ENCODE measurements around the gene CC2D2A. TPM values are rescaled to one million over a fixed set of nuclear protein-coding genes. Genes with fewer than 3 reads are reported as not detected.
A peak's percentile ranks its signal among the peaks of the same experiment; 100 is the strongest.

CC2D2A gene
- total RNA-seq, 4 donors from 2014 or later: 5.6 to 36.7 (median 9.6) TPM

DNA sequence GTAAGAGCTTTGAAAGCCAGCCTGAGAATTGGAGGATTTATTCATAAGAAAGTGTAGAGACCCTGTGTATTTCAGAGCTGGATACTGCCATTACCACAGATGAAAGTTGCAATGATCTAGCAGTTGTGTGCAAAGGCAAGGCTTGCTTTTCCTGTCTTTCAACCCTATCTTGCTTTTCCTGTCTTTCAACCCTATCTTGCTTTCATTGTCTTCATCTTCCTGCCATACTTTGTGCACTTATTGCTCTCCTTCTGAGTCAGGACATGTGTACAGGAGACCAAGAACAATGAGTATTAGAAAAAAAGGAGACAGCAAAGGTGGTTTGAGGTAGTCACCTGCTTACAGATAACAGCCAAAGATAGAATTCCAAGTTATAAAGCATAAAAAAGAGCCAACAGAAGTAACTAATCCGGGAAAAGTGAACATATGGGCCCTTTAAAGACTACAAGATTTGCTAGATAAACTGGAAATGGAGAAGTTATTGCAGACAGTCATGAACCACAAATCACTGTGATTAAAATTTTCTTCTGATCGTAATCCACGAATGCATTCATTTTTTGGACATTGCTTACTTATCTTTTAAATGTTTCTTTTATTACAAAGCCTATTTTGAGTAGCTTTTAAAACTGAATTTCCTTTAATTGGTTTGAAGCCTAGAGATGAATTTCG, 24.7 kb upstream of the CC2D2A start:
- 44 to 57% methylated on average over 4 of the region's 4 CpGs for WGBS, 2 donors (ENCODE audit: low coverage in 1 of 2)
- no peak overlapping the region for H3K27ac ChIP-seq

DNA sequence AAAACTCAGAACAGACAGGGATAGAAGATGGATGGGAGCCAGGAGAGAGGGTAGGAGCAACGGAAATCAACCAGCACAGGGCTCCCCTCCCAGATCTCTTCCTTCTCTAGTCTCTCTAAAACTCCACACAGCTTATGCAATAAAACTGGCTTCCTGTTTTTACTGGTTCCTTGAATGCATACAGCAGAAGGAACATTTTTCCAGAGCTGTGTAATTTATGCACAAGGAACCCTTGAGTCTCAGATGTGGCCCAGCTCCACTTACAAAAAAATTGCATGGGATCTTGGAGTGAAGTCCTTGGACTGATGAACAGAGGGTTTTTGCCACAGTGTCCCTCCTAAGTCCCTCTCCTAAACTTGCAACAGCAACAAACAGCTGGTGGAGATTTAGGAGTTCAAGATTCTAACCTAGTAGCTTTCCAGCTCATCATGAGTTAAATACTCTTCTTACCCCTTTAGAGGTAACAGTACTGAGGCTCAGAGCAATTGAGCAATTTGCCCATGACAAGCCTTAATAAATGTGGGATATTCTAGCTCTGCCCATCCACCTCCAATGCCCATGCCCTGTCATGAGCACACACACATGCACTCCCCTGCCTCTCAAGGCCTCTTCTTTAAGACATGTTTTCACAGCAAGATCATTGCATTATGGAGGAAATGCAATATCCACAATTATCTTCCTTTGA, 18.4 kb upstream of the CC2D2A start:
- H3K4me1 ChIP-seq: peaks cover 0 to 13% (median 7%) of the 10 kb centered on the region in 4 donors
- H3K27ac ChIP-seq: peak overlapping the region; percentile 61 to 80 (median 64)
- no peaks in the 10 kb centered on the region for H3K9me3 ChIP-seq
- H3K27me3 ChIP-seq: no peaks in the 10 kb centered on the region
- DNase-seq: no peak
- in situ Hi-C loops (cut with MboI; ENCODE audit: low pct_ligation_motif_present in 1 of 4, low pct_unique_long_range_greater_than_20kb in 1 of 4, low sequenced_read_pairs in 3 of 4) (loop anchor here in 3 of 4 donors (10.0 to 25.0 kb wide), 2 partner anchors 217 to 439 kb away; partner anchors contain the start of gene CPEB2 (in 1 of the 3)), intact Hi-C loops (cut with DNase I; ENCODE audit: low total_unique reads) (no loop called here)
- H3K4me3 ChIP-seq: no peak overlapping the region
- TF ChIP-seq, protein P1, sequence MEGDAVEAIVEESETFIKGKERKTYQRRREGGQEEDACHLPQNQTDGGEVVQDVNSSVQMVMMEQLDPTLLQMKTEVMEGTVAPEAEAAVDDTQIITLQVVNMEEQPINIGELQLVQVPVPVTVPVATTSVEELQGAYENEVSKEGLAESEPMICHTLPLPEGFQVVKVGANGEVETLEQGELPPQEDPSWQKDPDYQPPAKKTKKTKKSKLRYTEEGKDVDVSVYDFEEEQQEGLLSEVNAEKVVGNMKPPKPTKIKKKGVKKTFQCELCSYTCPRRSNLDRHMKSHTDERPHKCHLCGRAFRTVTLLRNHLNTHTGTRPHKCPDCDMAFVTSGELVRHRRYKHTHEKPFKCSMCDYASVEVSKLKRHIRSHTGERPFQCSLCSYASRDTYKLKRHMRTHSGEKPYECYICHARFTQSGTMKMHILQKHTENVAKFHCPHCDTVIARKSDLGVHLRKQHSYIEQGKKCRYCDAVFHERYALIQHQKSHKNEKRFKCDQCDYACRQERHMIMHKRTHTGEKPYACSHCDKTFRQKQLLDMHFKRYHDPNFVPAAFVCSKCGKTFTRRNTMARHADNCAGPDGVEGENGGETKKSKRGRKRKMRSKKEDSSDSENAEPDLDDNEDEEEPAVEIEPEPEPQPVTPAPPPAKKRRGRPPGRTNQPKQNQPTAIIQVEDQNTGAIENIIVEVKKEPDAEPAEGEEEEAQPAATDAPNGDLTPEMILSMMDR (IDR thresholded peaks at IDR 0.05): no peak
- TF ChIP-seq POLR2AphosphoS5 (IDR thresholded peaks at IDR 0.05): no peak
- TF ChIP-seq EP300 (IDR thresholded peaks at IDR 0.05; ENCODE audit: low read depth): no peak
- no peak for TF ChIP-seq POLR2A (IDR thresholded peaks at IDR 0.05)
- no peaks in the 10 kb centered on the region for H3K36me3 ChIP-seq
- 14 to 33% methylated on average over 1 of the region's 1 CpG for WGBS, 2 donors (ENCODE audit: low coverage in 1 of 2)

More for the DNA sequence above, 24.7 kb upstream of the CC2D2A start:
- in situ Hi-C loops (cut with MboI; ENCODE audit: low pct_ligation_motif_present in 1 of 4, low pct_unique_long_range_greater_than_20kb in 1 of 4, low sequenced_read_pairs in 3 of 4) (no loop called here), intact Hi-C loops (cut with DNase I; ENCODE audit: low total_unique reads) (no loop called here)
- TF ChIP-seq EP300 (IDR thresholded peaks at IDR 0.05; ENCODE audit: low read depth): no peak
- TF ChIP-seq, protein P1 (IDR thresholded peaks at IDR 0.05): no peak
- no peak for TF ChIP-seq POLR2AphosphoS5 (IDR thresholded peaks at IDR 0.05)
- TF ChIP-seq POLR2A (IDR thresholded peaks at IDR 0.05): no peak
- no peak for DNase-seq
- Histone ChIP-seq H3K4me1 (no peaks in the 10 kb centered on the region), H3K36me3 (no peaks in the 10 kb centered on the region), H3K27me3 (no peaks in the 10 kb centered on the region), H3K4me3 (no peak overlapping the region), H3K9me3 (no peaks in the 10 kb centered on the region)

DNA sequence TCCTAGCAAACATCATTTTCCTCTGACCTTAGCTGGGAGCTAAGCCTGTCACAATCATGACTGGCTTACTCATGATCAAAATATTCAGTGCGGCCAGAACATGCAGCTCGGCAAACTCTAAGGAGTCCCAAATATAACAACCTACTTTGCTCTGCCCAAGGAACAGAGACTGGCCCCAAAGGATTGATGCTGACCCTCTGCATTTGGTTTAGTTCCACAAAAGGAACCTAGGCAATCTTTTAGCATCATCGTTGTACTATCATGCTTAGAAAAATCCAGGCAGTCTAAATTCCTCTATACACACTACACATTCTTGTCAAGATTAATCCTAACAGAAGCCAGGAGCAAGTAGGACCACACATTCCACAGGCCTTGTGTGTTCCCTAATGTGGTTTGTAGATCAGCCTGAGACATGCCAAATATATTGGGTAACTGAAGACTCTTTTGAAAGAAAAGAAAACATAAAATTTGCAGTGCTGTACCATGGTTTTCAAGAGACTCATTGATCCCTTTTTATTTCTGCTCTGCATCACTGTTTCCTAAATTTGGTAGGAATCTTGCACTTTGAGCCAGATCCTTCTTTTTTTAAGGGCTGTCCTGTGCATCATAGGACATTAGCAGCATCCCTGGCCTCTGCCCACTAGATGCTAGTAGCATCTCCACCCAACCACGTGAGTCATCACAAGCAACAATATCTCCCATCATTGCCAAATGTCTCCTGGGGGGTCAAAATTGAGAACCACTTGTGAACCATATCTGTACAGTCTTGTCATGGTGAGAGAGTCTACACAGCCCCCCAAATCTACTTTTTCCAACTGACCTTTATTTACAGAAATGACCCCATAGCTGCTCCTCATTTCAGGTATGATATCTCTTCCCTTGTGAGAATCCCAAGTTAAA, 17.6 kb upstream of the CC2D2A start:
- TF ChIP-seq EP300 (IDR thresholded peaks at IDR 0.05; ENCODE audit: low read depth): no peak
- peak in 1 of 3 donors; percentile 16 for TF ChIP-seq POLR2AphosphoS5 (IDR thresholded peaks at IDR 0.05)
- intact Hi-C loops (cut with DNase I; ENCODE audit: low total_unique reads): no loop called here
- Histone ChIP-seq H3K36me3 (no peaks in the 10 kb centered on the region), H3K27me3 (no peaks in the 10 kb centered on the region), H3K27ac (peak overlapping the region; percentile 61 to 80 (median 64)), H3K4me1 (peaks cover 0 to 16% (median 8%) of the 10 kb centered on the region in 4 donors), H3K9me3 (no peaks in the 10 kb centered on the region), H3K4me3 (no peak overlapping the region)
- in situ Hi-C loops (cut with MboI; ENCODE audit: low pct_ligation_motif_present in 1 of 4, low pct_unique_long_range_greater_than_20kb in 1 of 4, low sequenced_read_pairs in 3 of 4): loop anchor here in 3 of 4 donors (10.0 to 25.0 kb wide), 2 partner anchors 217 to 440 kb away; partner anchors contain the start of gene CPEB2 (in 1 of the 3)
- WGBS, 2 donors (ENCODE audit: low coverage in 1 of 2): 44% methylated on average over 4 of the region's 4 CpGs; no CpG with 5 or more reads in 1 of the 2 donors
- DNase-seq: no peak

DNA sequence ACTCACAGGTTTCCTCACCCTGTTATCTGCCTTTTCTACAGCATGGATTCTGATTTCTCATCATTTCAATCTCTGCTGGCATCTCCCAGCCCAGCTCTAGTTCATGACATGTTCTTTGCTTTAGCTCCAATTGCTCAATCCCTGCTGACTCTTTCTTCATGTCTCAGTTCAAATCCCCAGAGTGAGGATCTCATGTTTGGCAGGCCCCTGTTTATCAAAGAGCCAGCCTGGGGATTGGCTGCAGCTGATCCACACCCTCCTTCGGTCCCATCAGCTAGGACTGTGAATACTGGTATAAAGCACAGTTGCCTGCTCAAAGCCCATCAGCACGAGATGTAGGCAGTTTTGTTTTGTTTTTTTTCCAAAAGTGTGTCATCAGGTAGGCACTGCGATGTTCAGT, 14.4 kb upstream of the CC2D2A start:
- in situ Hi-C loops (cut with MboI; ENCODE audit: low pct_ligation_motif_present in 1 of 4, low pct_unique_long_range_greater_than_20kb in 1 of 4, low sequenced_read_pairs in 3 of 4): loop anchor here (5.0 to 25.0 kb wide), 3 partner anchors 218 to 443 kb away; partner anchors contain the start of gene CPEB2 (in 1 of the 4)
- no peaks in the 10 kb centered on the region for H3K9me3 ChIP-seq
- H3K27me3 ChIP-seq: no peaks in the 10 kb centered on the region
- DNase-seq: peak; percentile 11
- no peak overlapping the region for H3K4me3 ChIP-seq
- no peaks in the 10 kb centered on the region for H3K36me3 ChIP-seq
- intact Hi-C loops (cut with DNase I; ENCODE audit: low total_unique reads): no loop called here
- 71 to 100% methylated on average over 1 to 3 of the region's 3 CpGs for WGBS, 2 donors (ENCODE audit: low coverage in 1 of 2)
- TF ChIP-seq EP300 (IDR thresholded peaks at IDR 0.05; ENCODE audit: low read depth) (no peak), POLR2AphosphoS5 (IDR thresholded peaks at IDR 0.05) (peak in 2 of 3 donors; percentile 29 to 70)
- H3K27ac ChIP-seq: peak overlapping the region in 2 of 4 donors; percentile 42 to 48
- H3K4me1 ChIP-seq: peaks cover 0 to 23% (median 12%) of the 10 kb centered on the region in 4 donors

Measured in transverse colon (tissue), 4 donors.